ENCODE measurements around the gene CNPY1. TPM values are rescaled to one million over a fixed set of nuclear protein-coding genes. Genes with fewer than 3 reads are reported as not detected.
A peak's percentile ranks its signal among the peaks of the same experiment; 100 is the strongest.

CNPY1 gene
- total and polyA plus RNA-seq, 2 experiments from 2014 or later = not detected

DNA sequence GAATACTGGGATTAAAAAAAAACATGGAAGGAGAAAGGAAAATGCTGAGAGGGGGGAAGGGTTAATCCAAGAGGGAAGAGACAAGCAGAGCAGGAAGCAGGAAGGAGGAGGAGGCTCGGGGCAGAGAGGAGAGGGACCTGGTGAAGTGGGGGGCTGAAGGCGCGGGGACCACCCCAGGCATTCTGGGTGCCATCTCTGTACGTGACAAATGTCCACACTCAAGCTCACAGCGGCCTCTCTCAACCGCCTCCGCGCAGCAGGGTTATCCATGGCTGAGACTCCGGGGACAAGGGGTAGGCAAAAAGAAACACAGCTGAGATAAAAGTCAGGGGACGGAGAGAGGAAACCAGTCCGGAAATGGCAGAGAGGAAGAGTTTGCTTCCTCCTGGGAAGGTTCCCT is 54.5 kb downstream of the CNPY1 start:
- Histone ChIP-seq H2AFZ (no peak overlapping the region), H3K27ac (no peak overlapping the region), H3K4me3 (no peak overlapping the region), H4K20me1 (ENCODE audit: insufficient read depth, poor library complexity, severe bottlenecking) (no peaks in the 10 kb centered on the region), H3K36me3 (replicated peaks; ENCODE audit: insufficient read depth, low read depth) (no peaks in the 10 kb centered on the region), H3K4me2 (no peak overlapping the region), H3K79me2 (no peaks in the 10 kb centered on the region), H3K9me3 (ENCODE audit: low read depth) (no peaks in the 10 kb centered on the region), H3K9me2 (replicated peaks; ENCODE audit: insufficient read depth) (no peaks in the 10 kb centered on the region), H3K4me1 (ENCODE audit: insufficient read depth) (peaks cover 6% of the 10 kb centered on the region), H3K27me3 (peaks cover 49% of the 10 kb centered on the region)
- DNase-seq (ENCODE audit: low spot score) = no peak
- TF ChIP-seq, protein P1, sequence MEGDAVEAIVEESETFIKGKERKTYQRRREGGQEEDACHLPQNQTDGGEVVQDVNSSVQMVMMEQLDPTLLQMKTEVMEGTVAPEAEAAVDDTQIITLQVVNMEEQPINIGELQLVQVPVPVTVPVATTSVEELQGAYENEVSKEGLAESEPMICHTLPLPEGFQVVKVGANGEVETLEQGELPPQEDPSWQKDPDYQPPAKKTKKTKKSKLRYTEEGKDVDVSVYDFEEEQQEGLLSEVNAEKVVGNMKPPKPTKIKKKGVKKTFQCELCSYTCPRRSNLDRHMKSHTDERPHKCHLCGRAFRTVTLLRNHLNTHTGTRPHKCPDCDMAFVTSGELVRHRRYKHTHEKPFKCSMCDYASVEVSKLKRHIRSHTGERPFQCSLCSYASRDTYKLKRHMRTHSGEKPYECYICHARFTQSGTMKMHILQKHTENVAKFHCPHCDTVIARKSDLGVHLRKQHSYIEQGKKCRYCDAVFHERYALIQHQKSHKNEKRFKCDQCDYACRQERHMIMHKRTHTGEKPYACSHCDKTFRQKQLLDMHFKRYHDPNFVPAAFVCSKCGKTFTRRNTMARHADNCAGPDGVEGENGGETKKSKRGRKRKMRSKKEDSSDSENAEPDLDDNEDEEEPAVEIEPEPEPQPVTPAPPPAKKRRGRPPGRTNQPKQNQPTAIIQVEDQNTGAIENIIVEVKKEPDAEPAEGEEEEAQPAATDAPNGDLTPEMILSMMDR (IDR thresholded peaks at IDR 0.05; ENCODE audit: poor library complexity) = no peak
- TF ChIP-seq EZH2 (IDR thresholded peaks at IDR 0.05; ENCODE audit: borderline replicate concordance) (no peak), EZH2phosphoT487 (IDR thresholded peaks at IDR 0.05; ENCODE audit: low read depth, severe bottlenecking, unreplicated experiment) (no peak)
- 77% methylated on average over 10 of the region's 11 CpGs for WGBS (ENCODE audit: low lambda C conversion rate, missing lambda C conversion rate)

DNA sequence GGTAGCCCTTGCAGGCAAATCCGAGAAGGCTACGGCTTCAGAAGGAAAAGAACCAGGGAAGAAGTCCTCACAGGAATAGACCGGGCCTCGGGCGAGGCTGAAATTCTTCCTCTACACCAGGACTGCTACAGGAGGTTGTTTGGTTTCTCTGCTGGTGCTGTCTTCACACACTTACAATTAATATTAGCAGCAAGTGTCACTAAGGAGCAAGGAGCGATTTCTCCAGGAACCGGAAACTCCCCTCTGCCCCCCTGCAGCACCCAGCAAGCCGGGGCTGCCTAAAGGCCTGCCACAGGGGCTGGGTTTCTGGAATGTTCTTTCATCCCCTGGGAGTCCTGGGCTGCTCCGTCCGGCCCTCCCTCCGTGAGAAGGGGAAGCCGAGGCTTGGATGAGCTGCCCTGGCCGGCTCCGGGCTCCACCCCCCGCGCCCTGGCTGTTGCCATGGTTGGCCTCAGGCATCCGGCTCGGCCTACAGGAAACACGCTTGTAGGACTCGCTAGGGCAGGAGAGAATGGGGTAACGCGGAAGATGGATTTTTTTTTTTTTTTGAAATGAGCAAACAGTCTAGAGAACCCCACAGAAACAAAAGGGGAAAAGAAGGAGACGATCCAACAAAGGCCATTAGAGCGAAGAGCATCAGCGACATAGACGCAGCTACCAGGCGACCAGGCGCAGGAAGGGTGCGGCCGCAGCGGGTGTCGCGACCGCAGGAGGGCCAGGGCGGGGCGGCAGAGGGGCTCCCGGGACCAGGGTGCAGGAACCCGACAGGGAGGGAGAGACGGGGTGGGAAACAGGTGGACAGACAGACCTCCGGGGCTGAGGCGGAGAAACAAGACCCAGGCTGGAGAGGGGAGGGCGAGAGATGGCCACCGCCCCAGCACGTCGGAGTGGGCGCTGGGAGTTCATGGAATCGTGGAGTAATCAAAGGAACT is 55.4 kb downstream of the CNPY1 start:
- Histone ChIP-seq H2AFZ (peak overlapping the region; percentile 75), H3K79me2 (no peaks in the 10 kb centered on the region), H3K27ac (no peak overlapping the region), H3K36me3 (replicated peaks; ENCODE audit: insufficient read depth, low read depth) (no peaks in the 10 kb centered on the region), H3K4me1 (ENCODE audit: insufficient read depth) (peaks cover 6% of the 10 kb centered on the region), H3K4me2 (peak overlapping the region; percentile 77), H3K9me2 (replicated peaks; ENCODE audit: insufficient read depth) (no peaks in the 10 kb centered on the region), H3K4me3 (no peak overlapping the region), H4K20me1 (ENCODE audit: insufficient read depth, poor library complexity, severe bottlenecking) (no peaks in the 10 kb centered on the region), H3K9me3 (ENCODE audit: low read depth) (no peaks in the 10 kb centered on the region), H3K27me3 (peaks cover 49% of the 10 kb centered on the region)
- TF ChIP-seq EZH2 (IDR thresholded peaks at IDR 0.05; ENCODE audit: borderline replicate concordance) = no peak
- TF ChIP-seq, protein P1 (IDR thresholded peaks at IDR 0.05; ENCODE audit: poor library complexity) = no peak
- 42% methylated on average over 42 of the region's 47 CpGs for WGBS (ENCODE audit: low lambda C conversion rate, missing lambda C conversion rate)
- DNase-seq (ENCODE audit: low spot score) = no peak

DNA sequence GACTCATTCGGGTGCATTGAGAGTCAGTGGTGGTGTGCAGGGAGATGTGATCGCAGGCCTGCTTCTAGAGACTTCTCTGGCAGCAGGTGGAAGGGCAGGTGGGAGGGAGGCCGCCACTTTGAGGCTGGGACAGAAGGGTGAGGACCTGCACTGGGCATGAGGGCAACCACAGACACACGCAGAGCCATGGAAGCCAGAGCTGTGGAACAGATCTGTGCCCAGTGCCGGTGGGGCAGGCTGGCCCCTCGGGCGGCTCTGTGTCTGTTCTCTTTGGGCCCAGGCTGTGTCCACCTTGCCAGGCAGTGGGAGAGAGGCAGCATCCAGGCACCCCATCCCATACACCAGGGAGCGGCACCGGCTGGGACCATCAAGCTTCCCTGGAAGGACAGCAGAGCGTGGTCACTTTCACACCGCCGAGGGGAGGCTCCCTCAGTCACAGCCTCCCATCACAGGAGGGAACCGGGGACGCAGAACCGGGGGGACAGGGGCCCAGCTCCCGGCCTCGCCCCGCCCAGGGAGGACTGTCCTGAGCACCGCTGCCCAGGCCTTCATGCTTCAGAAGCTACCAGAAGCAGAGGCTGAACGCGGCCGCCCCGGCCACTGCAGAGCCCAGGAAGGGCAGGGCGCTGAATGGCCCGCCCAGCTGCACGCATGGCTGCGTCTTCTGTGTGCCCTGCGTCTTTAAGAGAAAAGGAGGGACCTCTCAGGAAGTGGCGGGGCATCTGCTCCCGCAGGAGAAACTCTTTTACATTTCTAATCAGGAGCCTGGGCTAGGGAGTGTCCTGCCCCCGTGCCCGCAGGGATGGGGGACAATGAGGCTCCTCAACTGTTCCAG is 56.3 kb downstream of the CNPY1 start:
- Histone ChIP-seq H4K20me1 (ENCODE audit: insufficient read depth, poor library complexity, severe bottlenecking) (no peaks in the 10 kb centered on the region), H3K4me1 (ENCODE audit: insufficient read depth) (peaks cover 6% of the 10 kb centered on the region), H3K9me2 (replicated peaks; ENCODE audit: insufficient read depth) (no peaks in the 10 kb centered on the region), H3K4me2 (peak overlapping the region; percentile 77), H3K27me3 (peaks cover 52% of the 10 kb centered on the region), H3K79me2 (no peaks in the 10 kb centered on the region), H2AFZ (peak overlapping the region; percentile 75), H3K9me3 (ENCODE audit: low read depth) (no peaks in the 10 kb centered on the region), H3K27ac (no peak overlapping the region), H3K36me3 (replicated peaks; ENCODE audit: insufficient read depth, low read depth) (no peaks in the 10 kb centered on the region), H3K4me3 (no peak overlapping the region)
- no peak for TF ChIP-seq EZH2phosphoT487 (IDR thresholded peaks at IDR 0.05; ENCODE audit: low read depth, severe bottlenecking, unreplicated experiment)
- TF ChIP-seq, protein P1 (IDR thresholded peaks at IDR 0.05; ENCODE audit: poor library complexity) = no peak
- TF ChIP-seq EZH2 (IDR thresholded peaks at IDR 0.05; ENCODE audit: borderline replicate concordance) = no peak
- 49% methylated on average over 30 of the region's 32 CpGs for WGBS (ENCODE audit: low lambda C conversion rate, missing lambda C conversion rate)
- no peak for DNase-seq (ENCODE audit: low spot score)

Data from hepatocyte (in vitro differentiated cells).